ENCODE data around the gene FAM184B. TPM values are rescaled to one million over a fixed set of nuclear protein-coding genes. Genes with fewer than 3 reads are reported as not detected.
"Not testable (repeated sequence)": the region's sequence is repeated elsewhere in the genome, so short reads cannot be mapped to it uniquely, and the experiment has no call there.

The FAM184B gene
- polyA plus RNA-seq, 1 experiment: 0.01 TPM

DNA sequence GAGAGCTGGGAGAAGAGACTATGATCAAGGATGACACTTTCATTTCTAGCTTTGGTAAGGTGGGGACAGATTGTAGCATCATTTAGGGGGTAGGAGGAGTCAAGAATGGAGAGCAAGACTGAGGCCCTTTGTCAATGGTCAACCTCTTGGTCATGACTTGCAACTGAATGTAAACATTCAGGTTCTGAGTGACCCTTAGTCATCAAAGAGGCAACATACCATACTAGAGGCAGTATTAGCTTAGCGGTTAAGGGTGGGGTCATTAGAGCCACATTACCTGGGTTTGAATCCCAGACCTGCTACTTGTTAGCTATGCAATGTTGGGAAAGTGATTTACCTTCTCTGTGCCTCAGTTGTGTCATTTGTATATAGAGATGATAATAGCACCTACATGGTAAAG, 90.5 kb downstream of the FAM184B start:
- H3K36me3 ChIP-seq (ENCODE audit: control insufficient read depth, insufficient read depth, low read length): no peaks in the 10 kb centered on the region
- H3K27me3 ChIP-seq (ENCODE audit: control insufficient read depth, insufficient read depth, low read length): no peaks in the 10 kb centered on the region
- DNase-seq (ENCODE audit: low read depth): no peak
- ChIA-PET CTCF (interaction anchor here (0.6 to 0.9 kb wide), 3 partner anchors 15 to 145 kb away, joined by 3 read pairs; no protein-coding TSS in a partner anchor), POLR2A (no interaction called here)
- H3K4me3 ChIP-seq (ENCODE audit: low read depth, low read length): no peak overlapping the region
- TF ChIP-seq, protein P1, sequence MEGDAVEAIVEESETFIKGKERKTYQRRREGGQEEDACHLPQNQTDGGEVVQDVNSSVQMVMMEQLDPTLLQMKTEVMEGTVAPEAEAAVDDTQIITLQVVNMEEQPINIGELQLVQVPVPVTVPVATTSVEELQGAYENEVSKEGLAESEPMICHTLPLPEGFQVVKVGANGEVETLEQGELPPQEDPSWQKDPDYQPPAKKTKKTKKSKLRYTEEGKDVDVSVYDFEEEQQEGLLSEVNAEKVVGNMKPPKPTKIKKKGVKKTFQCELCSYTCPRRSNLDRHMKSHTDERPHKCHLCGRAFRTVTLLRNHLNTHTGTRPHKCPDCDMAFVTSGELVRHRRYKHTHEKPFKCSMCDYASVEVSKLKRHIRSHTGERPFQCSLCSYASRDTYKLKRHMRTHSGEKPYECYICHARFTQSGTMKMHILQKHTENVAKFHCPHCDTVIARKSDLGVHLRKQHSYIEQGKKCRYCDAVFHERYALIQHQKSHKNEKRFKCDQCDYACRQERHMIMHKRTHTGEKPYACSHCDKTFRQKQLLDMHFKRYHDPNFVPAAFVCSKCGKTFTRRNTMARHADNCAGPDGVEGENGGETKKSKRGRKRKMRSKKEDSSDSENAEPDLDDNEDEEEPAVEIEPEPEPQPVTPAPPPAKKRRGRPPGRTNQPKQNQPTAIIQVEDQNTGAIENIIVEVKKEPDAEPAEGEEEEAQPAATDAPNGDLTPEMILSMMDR (IDR thresholded peaks at IDR 0.05; ENCODE audit: insufficient read depth, low read depth, low read length): no peak

DNA sequence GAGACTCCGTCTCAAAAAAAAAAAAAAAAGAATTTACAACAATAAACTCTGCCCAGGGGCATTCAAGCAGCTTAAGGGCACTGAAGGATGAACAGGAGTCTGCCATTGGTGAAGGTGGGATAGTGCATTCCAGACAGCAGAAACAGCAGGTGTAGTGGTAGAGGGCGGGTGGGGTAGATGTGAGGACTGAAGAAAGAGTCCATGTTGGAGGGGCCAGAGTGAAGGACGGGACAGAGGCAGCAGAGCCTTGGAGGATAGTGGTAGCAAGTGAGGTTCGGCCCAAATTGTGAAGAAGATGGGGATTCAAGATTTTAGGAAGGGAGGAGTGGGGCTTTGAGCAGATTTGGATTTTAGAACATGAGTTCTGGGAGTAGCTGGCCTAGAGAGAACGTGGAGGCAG, 91.3 kb downstream of the FAM184B start:
- ChIA-PET CTCF (interaction anchor here (0.8 to 1.1 kb wide), 2 partner anchors 14 to 90 kb away, joined by 3 read pairs; no protein-coding TSS in a partner anchor), POLR2A (no interaction called here)
- H3K36me3 ChIP-seq (ENCODE audit: control insufficient read depth, insufficient read depth, low read length): no peaks in the 10 kb centered on the region
- no peak overlapping the region for H3K4me3 ChIP-seq (ENCODE audit: low read depth, low read length)
- TF ChIP-seq, protein P1 (IDR thresholded peaks at IDR 0.05; ENCODE audit: insufficient read depth, low read depth, low read length): no peak
- no peak for DNase-seq (ENCODE audit: low read depth)
- no peaks in the 10 kb centered on the region for H3K27me3 ChIP-seq (ENCODE audit: control insufficient read depth, insufficient read depth, low read length)

DNA sequence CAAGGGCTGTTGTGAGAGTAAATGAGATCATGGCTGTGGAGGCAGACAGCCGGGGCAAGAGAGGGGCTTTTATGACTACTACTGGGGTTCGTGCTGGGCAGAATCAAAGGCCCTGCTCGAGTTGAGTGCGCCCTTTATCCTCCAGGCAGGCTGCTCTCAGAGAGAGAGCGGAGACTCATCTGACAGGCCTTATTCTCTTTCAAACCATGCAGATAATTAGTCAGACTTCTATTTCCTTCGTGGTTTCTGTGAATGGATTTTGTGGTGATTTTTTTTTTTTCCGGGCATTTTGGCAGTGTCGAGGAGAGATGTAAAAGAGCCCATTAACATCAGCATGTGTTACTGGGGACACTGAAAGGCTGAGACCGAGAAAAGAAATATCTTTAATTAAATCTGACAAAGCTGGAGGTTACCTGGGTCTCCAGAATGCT, 93.4 kb downstream of the FAM184B start:
- H3K36me3 ChIP-seq (ENCODE audit: control insufficient read depth, insufficient read depth, low read length): no peaks in the 10 kb centered on the region
- H3K4me3 ChIP-seq (ENCODE audit: low read depth, low read length): no peak overlapping the region
- DNase-seq (ENCODE audit: low read depth): no peak
- ChIA-PET CTCF (no interaction called here), POLR2A (no interaction called here)
- no peaks in the 10 kb centered on the region for H3K27me3 ChIP-seq (ENCODE audit: control insufficient read depth, insufficient read depth, low read length)
- TF ChIP-seq, protein P1 (IDR thresholded peaks at IDR 0.05; ENCODE audit: insufficient read depth, low read depth, low read length): no peak

DNA sequence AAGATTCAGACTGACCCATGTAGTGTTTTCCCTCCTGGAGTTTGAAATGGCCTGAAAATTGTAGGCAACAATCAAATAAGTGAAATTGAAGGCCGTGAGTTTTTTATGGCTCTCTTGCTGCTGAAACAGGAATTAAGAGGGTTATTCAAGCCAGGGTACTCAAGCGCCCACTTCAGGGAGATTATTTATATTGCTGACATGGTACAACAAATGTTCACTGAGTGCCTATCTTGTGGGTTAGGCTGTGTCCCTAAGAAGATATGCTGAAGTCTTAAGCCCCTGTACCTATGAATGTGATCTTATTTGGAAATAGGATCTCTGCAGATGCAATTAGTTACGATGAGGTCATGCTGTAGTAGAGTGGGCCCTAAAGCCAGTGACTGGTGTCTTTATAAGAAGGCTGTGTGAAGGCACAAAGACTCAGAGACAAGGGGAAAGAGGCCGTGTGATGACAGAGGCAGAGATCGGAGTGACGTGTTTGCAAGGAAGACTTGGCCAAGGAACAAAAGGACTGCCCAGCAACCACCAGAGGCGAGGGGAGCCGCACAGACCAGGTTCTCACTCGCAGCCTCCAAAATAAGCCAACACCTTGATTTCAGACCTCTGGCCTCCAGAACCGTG, 94.1 kb downstream of the FAM184B start:
- no peaks in the 10 kb centered on the region for H3K36me3 ChIP-seq (ENCODE audit: control insufficient read depth, insufficient read depth, low read length)
- H3K27me3 ChIP-seq (ENCODE audit: control insufficient read depth, insufficient read depth, low read length): no peaks in the 10 kb centered on the region
- H3K4me3 ChIP-seq (ENCODE audit: low read depth, low read length): no peak overlapping the region
- no peak for DNase-seq (ENCODE audit: low read depth)
- CTCF ChIA-PET: no interaction called here
- POLR2A ChIA-PET: no interaction called here
- TF ChIP-seq, protein P1 (IDR thresholded peaks at IDR 0.05; ENCODE audit: insufficient read depth, low read depth, low read length): no peak

DNA sequence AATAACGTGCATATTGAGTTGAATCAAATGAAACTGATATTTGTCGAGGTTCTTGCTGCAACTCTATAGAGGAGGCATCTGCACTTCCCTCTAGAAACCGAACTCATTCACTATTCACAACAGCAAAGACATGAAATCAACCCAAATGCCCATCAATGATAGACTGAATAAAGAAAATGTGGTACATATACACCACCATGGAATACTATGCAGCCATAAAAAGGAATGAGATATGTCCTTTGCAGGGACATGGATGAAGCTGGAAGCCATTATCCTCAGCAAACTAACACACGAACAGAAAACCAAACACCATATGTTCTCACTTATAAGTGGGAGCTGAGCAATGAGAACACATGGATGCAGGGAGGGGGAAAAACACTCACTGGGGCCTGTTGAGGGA, 96.8 kb downstream of the FAM184B start:
- H3K4me3 ChIP-seq (ENCODE audit: low read depth, low read length); POLR2A ChIA-PET; CTCF ChIA-PET; H3K36me3 ChIP-seq (ENCODE audit: control insufficient read depth, insufficient read depth, low read length); H3K27me3 ChIP-seq (ENCODE audit: control insufficient read depth, insufficient read depth, low read length); DNase-seq (ENCODE audit: low read depth): not testable (repeated sequence)

DNA sequence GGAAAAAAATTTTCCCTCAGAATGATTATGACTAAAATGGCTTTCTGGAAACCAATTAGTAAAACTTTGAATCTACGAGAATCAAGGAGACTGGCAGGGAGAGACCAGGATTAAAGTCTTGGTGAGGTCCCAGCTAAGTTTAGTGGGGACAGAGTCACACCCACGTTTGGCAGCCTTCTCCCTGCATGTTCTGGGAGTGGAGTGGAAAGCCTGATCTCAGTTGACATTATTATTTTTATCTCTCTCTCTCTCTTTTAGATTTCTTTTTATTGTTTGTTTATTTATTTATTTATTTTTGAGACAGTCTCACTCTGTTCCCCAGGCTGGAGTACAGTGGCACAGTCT, 99.2 kb downstream of the FAM184B start:
- POLR2A ChIA-PET: no interaction called here
- Histone ChIP-seq H3K4me3 (ENCODE audit: low read depth, low read length) (no peak overlapping the region), H3K27me3 (ENCODE audit: control insufficient read depth, insufficient read depth, low read length) (no peaks in the 10 kb centered on the region), H3K36me3 (ENCODE audit: control insufficient read depth, insufficient read depth, low read length) (no peaks in the 10 kb centered on the region)
- no peak for DNase-seq (ENCODE audit: low read depth)
- CTCF ChIA-PET: no interaction called here
- TF ChIP-seq, protein P1 (IDR thresholded peaks at IDR 0.05; ENCODE audit: insufficient read depth, low read depth, low read length): no peak

Data from BJ (cell line).